G401.6 (cell line): Measurements from ENCODE around the gene FNDC11.

Experiments used
- FAIRE-seq: peaks from 2 replicates; lab custom pipeline; 2012; peaks lifted over from hg19 to GRCh38; lab: Jason Lieb, UNC

Gene FNDC11

DNA sequence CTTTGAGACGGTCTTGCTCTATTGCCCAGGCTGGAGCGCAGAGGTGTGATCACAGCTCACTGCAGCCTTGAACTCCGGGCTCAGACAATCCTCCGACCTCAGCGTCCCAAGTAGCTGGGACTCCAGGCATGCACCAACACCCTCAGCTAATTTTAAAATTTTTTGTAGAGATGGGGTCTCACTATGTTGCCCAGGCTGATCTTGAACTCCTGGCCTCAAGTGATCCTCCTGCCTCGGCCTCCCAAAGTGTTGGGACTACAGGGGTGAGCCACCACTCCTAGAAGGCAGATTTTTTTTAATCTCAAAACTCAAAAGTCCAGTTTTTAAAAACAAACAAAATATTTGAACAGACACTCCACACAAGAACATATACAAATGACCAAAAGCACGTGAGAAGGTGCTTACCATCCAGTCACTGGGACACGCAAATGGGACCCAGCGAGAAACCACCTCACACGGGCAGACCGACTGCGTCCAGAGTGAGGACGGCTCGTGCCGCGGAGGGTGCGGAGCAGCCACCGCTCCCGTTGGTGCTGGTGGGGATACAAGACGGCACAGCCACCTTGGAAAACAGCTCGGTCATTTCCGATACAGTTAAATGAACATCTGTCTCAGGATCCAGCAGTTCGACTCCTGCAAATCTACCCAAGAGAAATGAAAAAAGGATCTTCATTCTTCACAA is 28.6 kb downstream of the FNDC11 start:
- FAIRE-seq = no peak

DNA sequence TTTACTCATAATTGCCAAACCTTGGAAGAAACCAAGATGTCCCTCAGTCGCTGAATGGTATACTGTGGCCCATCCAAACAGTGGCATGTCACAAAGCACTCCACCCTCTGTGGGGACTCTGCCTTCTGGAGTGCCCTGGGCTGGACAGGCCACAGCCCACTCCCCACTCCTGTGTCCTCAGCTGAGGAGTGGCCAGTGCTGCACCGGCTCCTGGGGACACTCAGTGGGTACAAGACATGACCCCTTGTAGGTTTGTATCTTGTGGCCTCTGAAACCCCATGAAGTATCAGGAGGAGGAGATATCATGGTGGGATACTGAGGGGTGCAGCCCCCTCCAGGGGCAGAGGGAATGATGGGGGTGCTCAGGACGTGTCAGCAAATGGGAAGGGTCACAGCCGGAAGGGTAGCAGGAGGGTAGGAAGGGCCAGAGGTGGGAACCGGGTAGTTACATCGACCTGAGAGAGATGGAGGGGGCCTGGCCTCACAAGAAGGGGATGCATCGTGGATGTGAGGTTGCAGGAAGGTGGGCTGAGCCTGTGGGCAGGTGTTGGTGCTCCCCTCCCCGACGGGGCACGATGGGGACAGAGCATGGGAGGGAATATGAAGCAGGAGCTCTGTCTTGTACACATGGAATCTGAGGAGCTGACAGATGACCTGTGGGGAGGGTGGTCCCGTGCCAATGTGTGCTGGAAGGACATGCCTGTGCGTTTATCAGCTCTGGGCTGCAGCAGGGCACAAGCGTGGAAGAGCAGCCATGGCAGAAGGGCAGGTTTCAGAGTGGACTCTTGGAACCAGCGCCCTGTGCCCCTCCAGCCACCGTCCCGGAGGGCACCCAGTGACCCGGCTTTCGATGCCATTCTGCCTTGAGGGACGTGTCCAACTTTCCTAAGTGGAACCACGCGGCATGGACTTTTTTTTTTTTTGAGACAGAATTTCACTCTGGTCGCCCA is 31.9 kb downstream of the FNDC11 start:
- FAIRE-seq = no peak

DNA sequence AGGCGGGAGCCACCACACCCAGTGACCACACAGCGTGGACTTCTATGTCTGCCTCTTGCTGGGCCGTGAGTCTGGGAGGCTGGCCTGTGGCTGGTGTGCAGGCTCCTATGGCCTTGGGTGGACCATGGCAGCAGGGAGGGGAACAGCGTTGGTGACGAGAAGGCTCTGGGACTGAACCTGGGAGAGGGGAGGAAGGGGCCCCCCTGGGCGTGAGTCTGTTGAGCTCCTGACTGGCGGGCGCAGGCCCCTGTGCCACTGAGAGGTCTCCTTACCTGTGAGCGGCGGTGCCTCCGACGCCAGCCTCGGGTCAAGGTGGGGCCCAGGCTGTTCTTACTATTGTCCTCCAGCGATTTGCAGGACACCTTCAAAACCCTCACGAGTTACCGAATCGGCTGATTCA is 32.8 kb downstream of the FNDC11 start:
- no peak for FAIRE-seq

DNA sequence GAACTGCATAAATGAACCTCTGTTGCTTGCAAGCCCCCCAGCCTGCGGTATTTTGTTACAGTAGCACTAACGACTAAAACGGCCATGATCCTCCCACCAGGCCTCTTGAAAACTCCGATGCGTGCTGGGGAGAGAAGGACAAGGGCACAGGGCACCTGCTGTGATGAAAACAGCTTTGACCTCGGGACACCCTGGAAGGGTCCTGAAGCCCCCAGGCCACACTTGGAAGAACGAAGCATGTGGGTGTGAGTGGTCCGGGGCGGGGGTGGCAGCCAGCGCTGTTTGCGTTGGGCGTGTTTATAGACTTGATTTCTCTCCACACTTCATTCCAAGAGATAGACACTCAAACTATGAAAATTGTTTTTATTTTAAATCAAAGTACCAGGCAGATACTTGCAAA is 33.3 kb downstream of the FNDC11 start:
- no peak for FAIRE-seq

DNA sequence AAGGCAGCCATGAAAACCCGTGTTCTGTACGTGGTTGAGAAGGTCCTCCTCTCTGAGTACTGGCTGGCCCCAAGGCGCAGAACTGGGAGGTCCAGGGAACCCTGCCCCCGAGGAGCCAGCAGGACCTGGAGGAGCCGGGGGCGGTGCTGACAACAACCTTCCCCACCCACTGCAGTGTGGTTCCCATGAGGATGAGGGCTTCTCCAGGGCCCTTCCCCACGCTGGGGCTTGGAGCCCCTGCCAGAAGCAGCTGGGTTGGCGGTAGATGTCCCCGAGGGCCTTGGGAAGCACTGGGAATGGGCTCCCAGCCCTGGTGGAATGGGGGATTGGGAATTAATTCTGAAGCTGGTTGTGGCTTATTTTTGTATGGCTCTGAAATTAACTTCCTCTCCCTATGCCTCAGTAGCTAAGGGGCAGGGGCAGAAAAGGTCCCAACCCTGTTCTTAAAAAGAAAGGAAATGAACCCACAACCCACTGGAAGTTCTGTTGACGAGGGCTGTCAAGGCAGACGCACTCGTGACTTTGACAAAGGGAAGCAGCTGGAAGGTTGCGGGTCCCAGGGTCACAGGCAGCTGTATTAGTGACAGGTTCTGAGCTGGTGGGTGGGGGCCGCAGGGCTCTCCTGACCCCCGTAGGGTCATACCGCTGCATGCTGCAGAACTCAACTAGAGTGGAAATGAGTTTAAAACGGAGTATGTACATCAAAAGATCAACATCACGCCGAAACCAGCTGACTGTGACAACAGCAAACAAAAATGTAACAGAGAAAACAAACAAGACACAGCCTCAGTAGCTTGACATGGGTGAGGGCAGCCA is 34.0 kb downstream of the FNDC11 start:
- no peak for FAIRE-seq

DNA sequence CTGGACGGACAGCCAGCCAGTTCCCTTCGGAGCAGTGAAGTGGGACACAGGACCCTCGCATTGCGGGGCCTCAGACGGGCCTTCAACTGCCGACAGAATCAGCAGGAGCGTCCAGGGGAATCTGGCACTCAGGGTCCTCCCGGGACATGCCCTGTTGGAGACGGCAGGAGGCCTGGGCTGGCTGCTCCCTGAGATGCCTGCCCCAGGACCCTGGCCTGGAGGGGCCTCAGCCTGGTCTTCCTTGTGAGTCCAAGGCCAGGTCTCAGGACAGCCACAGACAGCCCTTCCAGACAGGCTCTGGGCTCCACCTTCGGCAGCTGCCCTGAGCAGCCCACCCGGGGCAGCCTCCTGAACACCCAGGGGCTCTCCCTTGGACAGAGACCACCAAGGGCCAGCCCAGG is 34.7 kb downstream of the FNDC11 start:
- no peak for FAIRE-seq

DNA sequence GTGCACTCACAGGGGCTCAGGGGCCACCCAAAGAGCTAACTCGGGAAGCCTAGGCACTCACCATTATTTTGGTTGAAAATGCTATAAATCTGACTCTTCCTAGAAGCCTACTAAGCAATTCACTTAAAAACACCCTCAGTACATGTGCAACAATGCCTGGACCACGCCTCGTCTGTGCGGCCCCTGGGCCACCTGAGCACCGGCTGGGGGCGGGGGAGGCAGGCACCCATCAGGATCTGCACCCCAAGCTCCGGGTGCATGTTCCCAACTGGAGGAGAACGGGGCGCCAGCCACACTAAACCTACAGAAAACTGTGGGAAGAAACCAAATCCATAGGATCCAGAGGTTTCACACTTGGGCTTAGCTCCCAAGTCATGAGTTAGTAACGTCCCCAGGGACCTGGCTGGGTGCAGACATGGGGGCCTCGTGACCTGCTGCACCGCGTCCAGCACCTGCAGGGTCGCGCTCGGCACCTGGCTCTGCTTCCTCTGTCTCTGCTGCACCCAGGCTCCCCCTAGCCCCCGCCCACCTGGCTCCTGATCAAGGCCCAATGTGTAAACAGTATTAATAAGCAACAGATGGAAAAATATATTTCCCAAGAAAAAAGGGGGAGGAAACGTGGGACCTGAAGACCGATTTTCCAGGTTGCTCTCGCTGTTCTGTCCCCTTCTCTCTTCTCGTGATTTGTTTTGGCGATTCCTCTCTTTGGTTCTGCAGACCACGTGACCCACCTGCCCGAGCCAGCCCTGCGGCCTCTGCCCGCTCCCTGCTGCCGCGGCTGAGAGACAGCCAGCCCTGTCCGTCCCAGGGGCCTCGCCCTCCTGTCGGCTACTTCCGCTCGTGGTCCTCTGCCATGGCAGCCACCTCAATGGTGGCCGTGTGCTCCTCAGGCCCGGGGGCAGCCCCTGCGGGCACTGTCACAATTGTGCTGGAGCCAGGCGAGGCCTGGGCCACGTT is 35.6 kb downstream of the FNDC11 start:
- FAIRE-seq = no peak

DNA sequence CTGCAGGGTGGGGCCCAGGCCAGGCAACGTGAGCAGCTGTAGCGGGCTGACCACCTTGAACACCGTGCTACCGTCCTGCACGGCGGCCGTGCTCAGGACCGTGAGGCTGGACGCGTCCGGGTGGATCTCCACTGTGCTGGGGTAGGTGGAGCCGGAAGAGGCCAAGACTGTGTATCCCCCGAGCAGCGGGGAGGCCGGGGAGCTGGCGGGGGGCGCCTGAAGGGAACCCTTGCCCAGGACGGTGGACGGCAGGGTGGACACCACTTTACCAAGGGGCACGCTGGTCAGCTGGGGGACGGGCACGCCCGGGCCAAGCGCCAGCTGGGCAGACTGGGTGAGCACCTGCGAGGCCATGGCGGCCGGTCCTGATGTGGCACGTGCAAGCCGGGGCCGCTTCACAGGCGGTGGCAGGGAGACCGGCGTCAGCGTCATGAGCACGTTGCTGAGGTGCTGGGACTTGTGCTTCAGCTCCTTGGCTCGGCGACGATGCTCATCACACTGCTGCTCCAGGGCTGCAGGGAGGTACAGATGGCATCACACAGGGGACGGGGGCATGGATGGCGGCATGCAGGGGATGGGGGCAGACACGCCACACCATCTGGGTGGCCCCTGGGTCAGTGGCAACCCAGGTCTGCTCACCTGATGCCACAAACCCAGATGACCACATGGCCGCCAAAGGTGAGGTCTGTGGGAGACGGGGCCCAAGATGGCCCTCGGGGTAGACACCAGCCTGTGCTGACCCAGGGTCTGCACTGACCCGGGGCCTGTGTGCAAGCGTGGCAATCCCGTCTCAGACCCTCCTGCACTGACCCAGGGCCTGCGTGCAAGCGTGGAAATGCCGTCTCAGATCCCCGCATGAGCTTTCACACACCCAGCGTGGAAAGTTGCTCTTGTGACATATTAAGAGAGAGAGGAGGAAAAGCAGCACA is 36.5 kb downstream of the FNDC11 start:
- no peak for FAIRE-seq

DNA sequence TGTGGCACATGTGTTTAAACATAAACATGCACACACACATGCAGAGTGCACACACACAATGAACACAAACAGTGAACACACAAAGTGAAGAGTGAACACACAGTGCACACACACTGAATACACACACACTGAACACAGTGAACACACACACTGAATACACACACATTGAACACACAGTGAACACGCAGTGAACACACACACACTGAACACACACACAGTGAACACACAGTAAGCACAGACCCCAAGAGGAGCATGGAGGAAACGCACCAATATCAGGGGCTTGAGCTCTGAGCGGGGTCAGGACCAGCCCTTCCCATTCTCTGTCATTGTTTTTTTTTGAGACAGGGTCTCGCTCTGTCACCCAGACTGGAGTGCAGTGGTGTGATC is 37.2 kb downstream of the FNDC11 start:
- no peak for FAIRE-seq

DNA sequence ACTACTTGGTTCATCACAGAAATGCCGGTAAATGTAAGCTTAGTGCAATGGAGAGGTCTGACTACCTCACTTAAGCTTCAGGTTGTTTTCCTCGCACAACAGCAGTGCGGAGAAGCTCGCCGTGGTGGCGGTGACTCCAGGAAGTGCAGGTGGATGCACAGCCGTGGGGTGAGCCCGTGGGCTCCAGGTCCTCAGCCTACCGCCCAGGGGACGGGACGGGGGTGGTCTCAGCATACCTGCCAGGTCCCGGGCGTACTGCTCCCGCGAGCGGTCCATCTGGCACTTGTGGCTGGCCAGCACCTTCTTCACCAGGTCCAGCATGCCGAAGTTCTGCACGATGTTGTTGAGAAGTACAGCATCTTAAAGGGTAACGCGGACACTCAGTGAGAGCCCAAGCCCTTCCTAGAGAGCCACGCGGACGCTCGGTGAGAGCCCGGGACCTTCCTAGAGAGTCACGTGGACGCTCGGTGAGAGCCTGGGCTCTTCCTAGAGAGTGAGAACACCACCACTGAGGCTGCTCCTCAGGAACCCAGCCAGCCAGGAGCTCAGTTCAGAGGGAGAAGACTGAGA is 37.9 kb downstream of the FNDC11 start:
- FAIRE-seq = no peak

DNA sequence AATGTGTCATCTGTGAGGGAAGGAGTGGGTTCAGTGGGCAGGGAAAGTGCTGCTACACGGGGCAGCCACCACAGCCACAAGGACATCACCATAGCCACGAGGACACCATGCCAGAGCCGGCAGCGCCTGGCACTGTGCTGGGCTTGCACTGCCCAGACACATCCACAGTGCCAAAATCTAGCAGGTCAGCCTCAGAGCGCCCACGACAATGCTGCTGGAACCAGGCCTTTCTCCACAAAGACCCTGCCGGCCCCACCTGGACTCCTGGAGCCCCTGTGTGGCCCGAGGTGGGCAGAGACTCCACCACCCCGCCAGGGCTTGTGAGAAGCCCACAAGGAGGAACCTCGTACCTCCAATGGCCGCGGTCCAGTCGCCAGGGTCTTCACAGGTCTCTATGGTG is 38.7 kb downstream of the FNDC11 start:
- FAIRE-seq = no peak

DNA sequence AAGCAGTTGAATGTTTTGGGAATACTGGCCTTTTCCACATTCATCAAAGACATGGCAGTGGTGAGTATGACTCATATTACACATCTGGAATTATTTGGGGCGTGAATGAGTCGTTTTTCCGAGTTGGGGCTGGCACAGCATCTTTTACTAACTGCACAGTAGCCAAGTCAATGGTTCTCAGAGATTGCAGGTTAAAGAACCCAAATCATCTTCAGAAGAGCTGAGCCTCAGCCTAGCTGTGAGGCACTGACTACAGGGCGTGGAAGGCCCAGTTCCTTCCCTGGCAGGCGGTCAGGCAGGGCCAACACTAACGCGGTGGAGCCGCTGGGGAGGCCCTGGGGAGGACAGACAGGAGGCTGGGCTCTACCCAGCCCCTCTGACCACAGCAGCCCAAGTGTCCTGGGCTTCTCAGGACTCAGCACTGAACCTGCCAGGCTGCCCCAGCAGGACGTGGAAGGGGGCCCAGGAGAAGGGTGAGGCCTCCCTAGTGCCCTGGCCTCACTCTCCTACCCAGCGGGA is 40.1 kb downstream of the FNDC11 start:
- no peak for FAIRE-seq

DNA sequence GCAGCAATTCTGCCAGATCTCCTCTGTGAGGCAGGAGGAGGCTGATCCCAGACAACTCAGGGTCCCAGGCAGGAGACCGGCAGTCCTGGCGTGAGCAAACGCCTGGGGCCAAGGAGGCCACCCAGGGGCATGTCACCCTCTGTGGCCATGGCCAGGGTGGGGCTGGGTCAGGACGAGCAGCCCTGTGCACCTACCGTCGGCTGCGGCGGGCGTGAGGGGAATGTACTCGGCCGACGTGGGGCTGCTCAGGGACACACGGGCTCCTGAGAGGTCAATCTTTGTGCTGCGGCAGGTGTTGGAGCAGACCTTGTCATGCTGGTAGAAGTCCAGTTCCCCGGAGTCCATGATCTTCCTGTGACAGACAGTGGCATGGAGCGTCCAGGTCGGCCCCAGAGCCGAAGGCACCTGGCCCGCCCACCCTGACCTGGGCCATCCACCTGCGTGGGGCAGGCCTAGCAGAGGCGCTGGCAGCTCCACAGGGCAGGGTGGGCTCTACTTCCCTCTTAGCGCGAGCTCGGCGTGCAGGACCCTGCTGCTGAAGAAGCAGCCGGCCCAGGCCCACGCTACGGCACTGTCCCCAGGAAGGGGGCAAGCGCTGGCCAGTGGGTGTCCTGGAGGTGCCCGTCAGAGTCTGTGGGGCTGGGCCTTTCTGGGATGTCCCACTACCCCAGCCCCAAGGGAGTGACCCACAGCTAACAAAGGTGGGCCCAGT is 41.6 kb downstream of the FNDC11 start:
- FAIRE-seq = no peak

DNA sequence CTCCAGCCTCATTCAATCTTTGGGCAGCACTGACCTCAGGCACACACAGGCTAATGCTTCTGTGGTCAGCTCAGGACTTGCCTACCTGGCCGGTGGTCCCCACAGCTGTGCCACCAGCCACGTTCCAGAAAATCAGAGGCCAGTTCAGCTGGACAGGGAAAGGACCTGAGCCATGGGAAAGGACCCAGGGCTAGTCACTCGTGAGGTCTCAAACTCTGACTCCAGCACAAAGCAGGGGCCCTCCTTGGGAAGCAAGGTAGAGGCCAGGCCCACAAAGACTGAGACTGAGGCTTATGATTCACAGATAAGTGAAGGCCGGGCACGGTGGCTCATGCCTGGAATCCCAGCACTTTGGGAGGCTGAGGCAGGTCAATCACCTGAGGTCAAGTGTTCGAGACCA is 42.5 kb downstream of the FNDC11 start:
- FAIRE-seq = no peak

DNA sequence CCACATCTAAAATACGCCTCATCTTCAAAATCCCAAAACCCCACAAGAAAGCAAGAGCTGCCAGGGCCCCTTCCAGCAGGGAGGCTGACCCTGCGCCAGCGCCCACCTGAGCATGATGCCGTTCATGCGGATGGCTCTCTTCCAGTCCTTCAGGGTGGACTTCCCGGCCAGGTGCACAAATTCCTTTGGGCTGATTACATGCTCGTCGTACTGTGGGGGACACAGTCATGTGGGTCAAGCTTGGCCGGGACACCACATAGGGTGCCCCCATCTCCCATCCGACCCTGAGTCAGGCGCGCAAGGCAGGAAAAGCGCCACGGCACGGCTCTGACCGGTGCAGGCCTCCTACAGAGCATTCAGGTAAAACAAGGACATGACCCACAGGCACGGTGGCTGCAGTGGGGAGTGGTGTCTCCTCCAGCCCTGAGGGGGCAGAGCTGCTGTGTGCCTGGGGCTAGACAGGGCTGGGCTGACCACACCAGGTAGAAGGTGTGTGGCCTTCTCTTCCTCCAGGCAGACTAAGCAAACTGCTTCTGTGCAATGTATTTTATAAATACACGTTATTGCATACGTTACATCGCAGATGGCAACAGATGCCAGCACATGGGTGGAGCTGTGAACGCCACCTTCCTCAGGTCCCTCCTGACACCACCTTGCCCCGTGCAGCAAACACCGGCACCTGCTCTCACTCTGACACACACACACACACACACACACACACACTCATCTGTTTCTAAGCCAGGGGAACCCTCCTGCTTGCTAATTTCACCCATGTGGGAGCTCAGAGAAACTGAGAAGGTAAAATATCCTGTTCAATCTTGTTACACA is 43.9 kb downstream of the FNDC11 start:
- no peak for FAIRE-seq

DNA sequence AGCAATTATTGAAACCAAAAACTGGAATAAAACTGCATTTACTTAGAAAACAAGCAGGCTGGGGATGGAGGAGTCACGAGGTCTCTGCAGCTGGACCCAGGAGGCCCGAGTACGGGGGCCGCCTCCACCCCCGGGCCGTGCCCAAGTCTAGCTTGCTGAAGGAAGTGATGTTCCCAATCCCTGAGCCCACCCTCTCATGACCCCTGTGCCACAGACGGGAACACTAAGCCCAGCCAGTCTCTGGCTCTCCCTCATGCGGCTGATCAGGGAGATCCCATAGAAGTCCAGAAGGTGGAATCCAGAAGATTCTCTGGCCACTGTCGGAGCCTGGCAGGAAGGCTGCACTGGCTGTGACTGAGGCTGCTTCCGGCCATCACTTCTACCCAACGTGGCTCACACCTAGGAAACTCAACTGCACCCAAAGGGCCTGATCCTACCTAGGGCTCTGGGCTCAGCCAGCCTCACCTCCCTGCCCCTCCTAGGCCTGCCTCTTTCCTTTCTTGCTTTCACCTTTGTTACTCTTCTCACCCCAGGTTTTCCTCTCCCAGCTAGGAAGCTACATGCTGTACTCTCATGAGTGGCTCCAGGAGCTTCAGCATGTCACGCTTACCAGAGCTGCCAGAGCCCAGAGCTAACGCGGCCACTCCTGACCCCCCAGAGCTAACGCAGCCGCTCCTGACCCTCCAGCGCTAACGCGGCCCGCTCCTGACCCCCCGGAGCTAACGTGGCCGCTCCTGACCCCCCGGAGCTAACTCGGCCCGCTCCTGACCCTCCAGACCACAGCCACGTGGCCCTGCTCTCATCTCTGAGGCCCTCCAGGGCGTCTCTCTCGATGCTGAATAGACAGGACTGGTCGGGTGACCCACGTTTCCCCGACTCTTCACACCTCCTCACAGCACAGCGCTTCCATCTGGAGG is 44.8 kb downstream of the FNDC11 start:
- FAIRE-seq = no peak

DNA sequence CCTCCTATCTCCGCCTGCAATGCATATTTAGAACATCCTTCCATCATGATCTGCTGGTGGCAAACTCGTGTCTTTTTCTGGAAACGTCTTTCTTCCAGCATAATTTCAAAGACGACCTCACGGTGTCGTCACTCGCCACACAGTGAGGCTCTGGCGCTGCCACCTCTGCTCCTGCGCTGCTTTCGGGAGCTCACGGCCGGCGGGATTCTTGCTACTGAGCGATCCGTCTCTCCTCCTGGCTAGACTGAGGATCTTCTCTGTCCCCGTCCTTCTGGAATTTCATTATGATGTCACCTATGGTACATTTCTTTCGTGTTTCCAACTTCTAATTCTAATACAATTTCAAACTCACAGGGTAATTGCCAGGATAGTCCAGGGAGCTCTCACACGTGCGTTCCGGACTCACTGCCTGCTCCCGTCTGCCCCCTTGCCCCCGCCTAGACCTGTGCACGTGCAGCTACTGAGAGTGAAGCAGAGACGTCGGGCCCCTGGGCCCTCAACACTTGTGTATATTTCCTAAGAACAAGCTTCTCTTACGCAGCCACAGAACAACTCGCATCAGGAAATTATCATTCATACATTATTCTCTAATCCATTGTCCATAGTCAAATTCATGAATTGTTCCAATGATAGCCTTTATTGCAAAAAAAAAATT is 45.6 kb downstream of the FNDC11 start:
- no peak for FAIRE-seq
